Retinal pigment epithelial cell (primary cell): ENCODE data around the gene LRRC25.
A peak's percentile ranks its signal among the peaks of the same experiment; 100 is the strongest.
"Not testable (repeated sequence)": the region's sequence is repeated elsewhere in the genome, so short reads cannot be mapped to it uniquely, and the experiment has no call there.

ENCODE experiments used
- DNase-seq: peaks from one replicate; pipeline ENCODE4 v3.0.0-alpha.2; 2010; ENCODE audit warnings: low read depth
- H3K4me3 ChIP-seq: 2 replicates; pipeline ENCODE4 v1.5.1; 2011; ENCODE audit warnings: mild to moderate bottlenecking, low read length, control low read depth, moderate library complexity
- CTCF ChIP-seq: conservative IDR thresholded peaks from 2 replicates; pipeline ENCODE4 v1.5.1; 2011; ENCODE audit warnings: low read depth, low read length, control low read depth, inconsistent platforms

The LRRC25 gene

GRCh38 chr19:18408053-18408476, 10.6 kb upstream of the LRRC25 start:
- no peak overlapping the region for H3K4me3 ChIP-seq
- TF ChIP-seq CTCF = peak; percentile 59
- no peak for DNase-seq

- H3K4me3 ChIP-seq = no peak overlapping the region
- no peak for DNase-seq
- TF ChIP-seq CTCF = no peak
These were observed 9.3 kb upstream of the LRRC25 start for GRCh38 chr19:18406749-18407148.

- not testable (repeated sequence) for DNase-seq, H3K4me3 ChIP-seq
These were observed 8.3 kb upstream of the LRRC25 start for GRCh38 chr19:18405754-18406153.

GRCh38 chr19:18402455-18403248, 5.2 kb upstream of the LRRC25 start:
- not testable (repeated sequence) for H3K4me3 ChIP-seq, DNase-seq

GRCh38 chr19:18401580-18402112, 4.2 kb upstream of the LRRC25 start:
- no peak for DNase-seq
- peak; percentile 43 for TF ChIP-seq CTCF
- H3K4me3 ChIP-seq = no peak overlapping the region

- TF ChIP-seq CTCF = no peak
- no peak for DNase-seq
- H3K4me3 ChIP-seq = no peak overlapping the region
These were observed 1.6 kb upstream of the LRRC25 start for GRCh38 chr19:18399008-18399407.

DNA sequence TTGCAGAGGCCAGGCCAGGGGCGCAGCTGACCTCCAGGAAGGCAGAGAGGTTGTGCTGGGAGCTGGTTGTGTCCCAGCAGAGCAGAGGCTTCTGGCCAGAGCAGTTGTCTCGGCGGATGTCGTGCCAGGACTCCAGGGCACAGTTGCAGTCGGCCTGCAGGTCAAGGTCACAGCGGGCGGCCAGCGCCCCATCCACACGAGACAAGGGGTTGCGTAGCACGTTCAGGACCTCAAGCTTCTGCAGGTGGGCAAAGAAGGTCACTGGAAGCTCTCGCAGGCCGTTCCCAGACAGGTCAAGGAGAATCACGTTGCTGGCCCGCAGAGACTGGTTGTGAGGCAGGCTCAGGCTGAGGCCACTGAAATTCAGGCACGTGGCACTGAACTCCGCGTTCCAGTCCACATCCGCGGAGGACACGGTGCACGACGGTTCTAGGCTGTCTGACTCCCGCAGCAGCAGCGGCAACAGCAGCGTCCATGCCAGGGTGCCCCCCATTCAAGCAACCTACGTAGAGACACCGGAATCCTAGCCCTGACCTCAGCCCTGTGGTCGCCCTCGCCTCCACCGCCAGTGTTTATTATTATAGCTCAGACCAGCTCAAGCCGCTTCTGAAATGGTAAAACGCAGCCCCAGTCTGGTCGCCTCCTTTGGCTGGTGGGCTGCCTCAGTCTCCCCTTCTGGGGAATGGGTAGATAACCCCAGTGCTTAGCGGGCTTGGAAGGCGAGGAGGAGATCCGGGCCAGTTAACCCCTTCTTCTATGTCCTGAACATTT, 766 bp downstream of the LRRC25 start:
- no peak for DNase-seq
- no peak overlapping the region for H3K4me3 ChIP-seq
- no peak for TF ChIP-seq CTCF

GRCh38 chr19:18393836-18394235, 3.6 kb downstream of the LRRC25 start:
- DNase-seq = no peak
- no peak for TF ChIP-seq CTCF
- no peak overlapping the region for H3K4me3 ChIP-seq
